SK-N-SH treated with all-trans-retinoic acid at 6 μM for 48 hours (cell line): ENCODE data around the gene ZNF524.

ENCODE experiments used
- BACH2 ChIP-seq: fragments of 250-450 bp; sonication (Bioruptor Pico); IDR thresholded peaks from 2 replicates; pipeline ENCODE4 v1.9.0; 2021; ENCODE audit warnings: mild to moderate bottlenecking, borderline replicate concordance
- CREB5 ChIP-seq: fragments of 250-450 bp; sonication (Bioruptor Pico); IDR thresholded peaks from 2 replicates; pipeline ENCODE4 v1.5.1; 2020; ENCODE audit warnings: low read depth, mild to moderate bottlenecking, moderate library complexity
- CSDC2 ChIP-seq: fragments of 250-450 bp; sonication (Bioruptor Pico); IDR thresholded peaks from 2 replicates; pipeline ENCODE4 v1.5.0; 2020; ENCODE audit warnings: mild to moderate bottlenecking, moderate library complexity
- ESRRG ChIP-seq: fragments of 250-450 bp; sonication (Bioruptor Pico); IDR thresholded peaks from 2 replicates; pipeline ENCODE4 v1.6.1; 2021; ENCODE audit warnings: mild to moderate bottlenecking
- GLIS3 ChIP-seq: fragments of 250-450 bp; sonication (Bioruptor Pico); IDR thresholded peaks from 2 replicates; pipeline ENCODE4 v1.5.0; 2020; ENCODE audit warnings: mild to moderate bottlenecking, moderate library complexity
- PATZ1 ChIP-seq: fragments of 250-450 bp; sonication (Bioruptor Pico); IDR thresholded peaks from 2 replicates; pipeline ENCODE4 v1.8.0; 2020; ENCODE audit warnings: mild to moderate bottlenecking, moderate library complexity, borderline replicate concordance
- TCF4 ChIP-seq: fragments of 250-450 bp; sonication (Bioruptor Pico); IDR thresholded peaks from 2 replicates; pipeline ENCODE4 v1.8.0; 2021; ENCODE audit warnings: mild to moderate bottlenecking, moderate library complexity, borderline replicate concordance
- ZC3H10 ChIP-seq: fragments of 250-450 bp; sonication (Bioruptor Pico); IDR thresholded peaks from 2 replicates; pipeline ENCODE4 v1.5.1; 2021; ENCODE audit warnings: mild to moderate bottlenecking, moderate library complexity
- ZFP3 ChIP-seq: fragments of 250-450 bp; sonication (Bioruptor Pico); IDR thresholded peaks from 2 replicates; pipeline ENCODE4 v1.5.0; 2020; ENCODE audit warnings: mild to moderate bottlenecking, moderate library complexity
- ZFP30 ChIP-seq: fragments of 450-650 bp; formaldehyde crosslinking; IDR thresholded peaks from 2 replicates; pipeline ENCODE4 v1.5.0; 2022; ENCODE audit warnings: mild to moderate bottlenecking, moderate library complexity
- ZNF565 ChIP-seq: fragments of 450-650 bp; formaldehyde crosslinking; conservative IDR thresholded peaks from 2 replicates; pipeline ENCODE4 v1.5.0; 2020; ENCODE audit warnings: low read depth, mild to moderate bottlenecking, moderate library complexity
- TF ChIP-seq, protein P1 (sequence below): fragments of 250-450 bp; sonication (Bioruptor Pico); IDR thresholded peaks from 2 replicates; pipeline ENCODE4 v1.5.1; 2021; ENCODE audit warnings: mild to moderate bottlenecking, moderate library complexity

GRCh38 chr19:55596304-55596703 lies 3.8 kb upstream of the ZNF524 start:
- TF ChIP-seq CSDC2 (CRISPR knock-in tag) (no peak), PATZ1 (CRISPR knock-in tag) (no peak), ZNF565 (CRISPR knock-in tag) (no peak), ESRRG (no peak), GLIS3 (CRISPR knock-in tag) (no peak), BACH2 (no peak), CREB5 (CRISPR knock-in tag) (no peak), ZFP30 (CRISPR knock-in tag) (no peak), TCF4 (CRISPR knock-in tag) (no peak), ZFP3 (CRISPR knock-in tag) (no peak), ZC3H10 (no peak)
- TF ChIP-seq, protein P1, sequence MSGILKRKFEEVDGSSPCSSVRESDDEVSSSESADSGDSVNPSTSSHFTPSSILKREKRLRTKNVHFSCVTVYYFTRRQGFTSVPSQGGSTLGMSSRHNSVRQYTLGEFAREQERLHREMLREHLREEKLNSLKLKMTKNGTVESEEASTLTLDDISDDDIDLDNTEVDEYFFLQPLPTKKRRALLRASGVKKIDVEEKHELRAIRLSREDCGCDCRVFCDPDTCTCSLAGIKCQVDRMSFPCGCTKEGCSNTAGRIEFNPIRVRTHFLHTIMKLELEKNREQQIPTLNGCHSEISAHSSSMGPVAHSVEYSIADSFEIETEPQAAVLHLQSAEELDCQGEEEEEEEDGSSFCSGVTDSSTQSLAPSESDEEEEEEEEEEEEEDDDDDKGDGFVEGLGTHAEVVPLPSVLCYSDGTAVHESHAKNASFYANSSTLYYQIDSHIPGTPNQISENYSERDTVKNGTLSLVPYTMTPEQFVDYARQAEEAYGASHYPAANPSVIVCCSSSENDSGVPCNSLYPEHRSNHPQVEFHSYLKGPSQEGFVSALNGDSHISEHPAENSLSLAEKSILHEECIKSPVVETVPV (CRISPR knock-in tag) = no peak
